HL-60 (cell line): Measurements from ENCODE around the gene IGF2R.

Source experiments
- CTCF ChIP-seq: IDR thresholded peaks from one replicate; pipeline ENCODE4 v1.5.1; 2011; ENCODE audit warnings: low read length, control low read depth, inconsistent platforms; ENCODE audit not compliant: insufficient read depth
- GABPA ChIP-seq: IDR thresholded peaks from 2 replicates; pipeline ENCODE4 v1.6.1; 2012; ENCODE audit warnings: low read depth
- POLR2AphosphoS5 ChIP-seq: IDR thresholded peaks from 2 replicates; pipeline ENCODE4 v1.6.1; 2012; ENCODE audit warnings: low read depth

GRCh38 chr6:160139420-160139851 lies 170.6 kb downstream of the IGF2R start:
- no peak for TF ChIP-seq CTCF
- TF ChIP-seq POLR2AphosphoS5: no peak
- no peak for TF ChIP-seq GABPA
